ENCODE measurements around the gene GPA33.

GPA33 gene

GRCh38 chr1:167094690-167095089 is 4.5 kb upstream of the GPA33 start:
- no peaks in the 10 kb centered on the region for H3K36me3 ChIP-seq (ENCODE audit: control insufficient read depth, insufficient read depth, low read length)
- DNase-seq (ENCODE audit: extremely low read depth, insufficient read length): no peak
- TF ChIP-seq, protein P1, sequence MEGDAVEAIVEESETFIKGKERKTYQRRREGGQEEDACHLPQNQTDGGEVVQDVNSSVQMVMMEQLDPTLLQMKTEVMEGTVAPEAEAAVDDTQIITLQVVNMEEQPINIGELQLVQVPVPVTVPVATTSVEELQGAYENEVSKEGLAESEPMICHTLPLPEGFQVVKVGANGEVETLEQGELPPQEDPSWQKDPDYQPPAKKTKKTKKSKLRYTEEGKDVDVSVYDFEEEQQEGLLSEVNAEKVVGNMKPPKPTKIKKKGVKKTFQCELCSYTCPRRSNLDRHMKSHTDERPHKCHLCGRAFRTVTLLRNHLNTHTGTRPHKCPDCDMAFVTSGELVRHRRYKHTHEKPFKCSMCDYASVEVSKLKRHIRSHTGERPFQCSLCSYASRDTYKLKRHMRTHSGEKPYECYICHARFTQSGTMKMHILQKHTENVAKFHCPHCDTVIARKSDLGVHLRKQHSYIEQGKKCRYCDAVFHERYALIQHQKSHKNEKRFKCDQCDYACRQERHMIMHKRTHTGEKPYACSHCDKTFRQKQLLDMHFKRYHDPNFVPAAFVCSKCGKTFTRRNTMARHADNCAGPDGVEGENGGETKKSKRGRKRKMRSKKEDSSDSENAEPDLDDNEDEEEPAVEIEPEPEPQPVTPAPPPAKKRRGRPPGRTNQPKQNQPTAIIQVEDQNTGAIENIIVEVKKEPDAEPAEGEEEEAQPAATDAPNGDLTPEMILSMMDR (IDR thresholded peaks at IDR 0.05; ENCODE audit: insufficient read depth, low read length, poor library complexity, severe bottlenecking): no peak
- no peaks in the 10 kb centered on the region for H3K27me3 ChIP-seq (replicated peaks; ENCODE audit: control insufficient read depth, insufficient read depth, low read length)
- H3K4me3 ChIP-seq (replicated peaks; ENCODE audit: low read depth, low read length): no peak overlapping the region

GRCh38 chr1:167093846-167094516 is 3.8 kb upstream of the GPA33 start, which contains the start of gene STYXL2:
Gene STYXL2, plus strand, starts transcription at chr1:167094075. Its CDS starts 775 bp downstream, at chr1:167094850.
- Histone ChIP-seq H3K4me3 (replicated peaks; ENCODE audit: low read depth, low read length) (no peak within 1 kb of the TSS), H3K27me3 (replicated peaks; ENCODE audit: control insufficient read depth, insufficient read depth, low read length) (no peaks in the 10 kb centered on the region), H3K36me3 (ENCODE audit: control insufficient read depth, insufficient read depth, low read length) (no peaks in the 10 kb centered on the region)
- TF ChIP-seq, protein P1 (IDR thresholded peaks at IDR 0.05; ENCODE audit: insufficient read depth, low read length, poor library complexity, severe bottlenecking): no peak
- DNase-seq (ENCODE audit: extremely low read depth, insufficient read length): no peak

- H3K27me3 ChIP-seq (replicated peaks; ENCODE audit: control insufficient read depth, insufficient read depth, low read length): no peaks in the 10 kb centered on the region
- no peaks in the 10 kb centered on the region for H3K36me3 ChIP-seq (ENCODE audit: control insufficient read depth, insufficient read depth, low read length)
- TF ChIP-seq, protein P1 (IDR thresholded peaks at IDR 0.05; ENCODE audit: insufficient read depth, low read length, poor library complexity, severe bottlenecking): no peak
- H3K4me3 ChIP-seq (replicated peaks; ENCODE audit: low read depth, low read length): no peak overlapping the region
- no peak for DNase-seq (ENCODE audit: extremely low read depth, insufficient read length)
These were observed 2.5 kb upstream of the GPA33 start for GRCh38 chr1:167092653-167093052.

DNA sequence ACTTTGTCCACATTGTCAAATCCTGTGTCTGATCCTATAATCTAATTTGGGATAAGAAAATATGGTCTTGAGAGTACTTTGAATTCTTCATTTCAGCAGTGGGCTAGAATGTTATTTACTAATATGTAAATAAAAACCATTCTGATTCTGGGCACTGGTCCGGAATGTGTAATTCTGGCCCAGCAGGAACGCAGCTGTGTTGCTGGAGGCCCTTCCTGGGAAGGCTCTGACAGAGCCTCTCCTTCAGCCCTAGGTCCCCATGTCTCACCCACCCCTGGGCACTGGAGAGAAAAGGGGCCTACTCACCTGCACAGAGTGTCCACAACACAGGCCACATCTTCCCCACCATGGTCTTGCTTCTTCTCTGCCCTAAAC is 251 bp downstream of the GPA33 start:
- no peaks in the 10 kb centered on the region for H3K27me3 ChIP-seq (replicated peaks; ENCODE audit: control insufficient read depth, insufficient read depth, low read length)
- no peak for DNase-seq (ENCODE audit: extremely low read depth, insufficient read length)
- no peaks in the 10 kb centered on the region for H3K36me3 ChIP-seq (ENCODE audit: control insufficient read depth, insufficient read depth, low read length)
- TF ChIP-seq, protein P1 (IDR thresholded peaks at IDR 0.05; ENCODE audit: insufficient read depth, low read length, poor library complexity, severe bottlenecking): no peak
- H3K4me3 ChIP-seq (replicated peaks; ENCODE audit: low read depth, low read length): no peak overlapping the region

GRCh38 chr1:167088746-167089417 is 1.3 kb downstream of the GPA33 start:
- no peaks in the 10 kb centered on the region for H3K27me3 ChIP-seq (replicated peaks; ENCODE audit: control insufficient read depth, insufficient read depth, low read length)
- no peak for DNase-seq (ENCODE audit: extremely low read depth, insufficient read length)
- TF ChIP-seq, protein P1 (IDR thresholded peaks at IDR 0.05; ENCODE audit: insufficient read depth, low read length, poor library complexity, severe bottlenecking): no peak
- H3K36me3 ChIP-seq (ENCODE audit: control insufficient read depth, insufficient read depth, low read length): no peaks in the 10 kb centered on the region
- no peak overlapping the region for H3K4me3 ChIP-seq (replicated peaks; ENCODE audit: low read depth, low read length)
